ENCODE measurements around the gene RNASEH2B. TPM values are rescaled to one million over a fixed set of nuclear protein-coding genes. Genes with fewer than 3 reads are reported as not detected.

Gene RNASEH2B
- total RNA-seq, 1 donor from 2014 or later: 6.8 TPM

- DNase-seq (ENCODE audit: low spot score): no peak
- ATAC-seq: no peak
These were observed 4.3 kb upstream of the RNASEH2B start for GRCh38 chr13:50905256-50905655.

DNA sequence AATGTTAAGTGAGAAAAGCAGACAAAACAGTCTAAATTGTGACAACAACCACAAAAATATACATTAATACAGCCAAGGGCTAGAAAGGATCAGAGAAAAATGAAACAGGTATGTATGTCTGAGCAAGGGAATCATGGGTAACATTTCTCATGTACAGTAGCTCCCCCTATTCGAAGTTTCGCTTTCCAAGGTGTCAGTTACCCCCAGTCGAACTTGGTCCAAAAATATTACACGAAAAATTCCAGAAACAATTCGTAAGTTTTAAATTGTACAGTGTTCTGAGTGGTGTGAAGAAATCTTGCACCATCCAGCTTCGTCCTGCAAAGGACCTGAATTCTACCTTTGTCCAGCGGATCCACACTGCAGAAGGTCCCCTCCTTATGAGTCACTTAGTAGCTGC lies 1.8 kb upstream of the RNASEH2B start:
- no peak for ATAC-seq

GRCh38 chr13:50908371-50908770 lies 1.2 kb upstream of the RNASEH2B start:
- DNase-seq (ENCODE audit: low spot score) (no peak), ATAC-seq (no peak)

More for the DNA sequence above, 1.8 kb upstream of the RNASEH2B start:
- no peak for DNase-seq (ENCODE audit: low spot score)

- ATAC-seq (peak; percentile 53), DNase-seq (ENCODE audit: low spot score) (no peak)
These were observed 854 bp downstream of the RNASEH2B start for GRCh38 chr13:50910485-50910805.

- ATAC-seq (no peak), DNase-seq (ENCODE audit: low spot score) (no peak)
These were observed 1.6 kb downstream of the RNASEH2B start for GRCh38 chr13:50911081-50911631.

DNA sequence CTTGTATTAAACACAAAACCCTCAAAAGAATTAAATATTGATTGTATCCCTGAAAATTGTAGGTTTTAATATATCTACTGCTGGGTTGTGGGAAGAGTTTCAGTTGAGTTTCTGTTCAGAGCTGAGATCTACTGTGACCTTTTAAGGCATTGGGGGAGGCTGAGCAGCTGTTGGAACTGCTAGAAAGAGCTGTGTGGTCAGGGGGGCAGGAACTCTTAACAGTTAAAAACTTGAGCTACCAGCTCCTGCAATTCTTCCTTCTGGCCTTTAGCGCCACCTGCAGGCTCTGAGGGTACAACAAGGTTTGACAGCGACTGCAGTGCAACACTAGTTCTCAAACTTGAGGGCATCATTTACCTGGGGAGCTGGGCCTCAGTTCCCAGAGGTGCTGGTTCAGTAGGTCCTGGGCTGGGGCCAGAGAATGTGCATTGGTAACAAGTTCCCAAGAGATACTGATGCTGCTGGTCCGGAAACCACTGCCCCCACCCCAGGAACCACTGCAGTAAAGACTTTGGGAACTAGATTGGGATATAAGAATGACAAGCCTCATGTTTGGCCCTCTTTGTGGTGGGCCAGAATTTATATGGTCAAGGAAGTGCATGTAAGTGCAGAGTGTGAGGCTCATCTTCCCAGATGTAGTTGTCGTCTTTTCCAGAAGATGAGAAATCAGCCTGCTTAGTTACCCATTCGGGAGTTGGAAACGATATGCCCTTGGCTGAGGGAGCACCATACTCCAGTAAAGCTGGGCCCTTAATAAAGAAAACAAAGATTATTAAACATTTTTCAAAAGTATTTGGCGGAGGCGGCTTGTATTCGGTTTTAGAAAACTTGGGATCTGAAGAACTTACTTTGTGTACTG lies 2.6 kb downstream of the RNASEH2B start:
- ATAC-seq (peak; percentile 48), DNase-seq (ENCODE audit: low spot score) (peak; percentile 76)

DNA sequence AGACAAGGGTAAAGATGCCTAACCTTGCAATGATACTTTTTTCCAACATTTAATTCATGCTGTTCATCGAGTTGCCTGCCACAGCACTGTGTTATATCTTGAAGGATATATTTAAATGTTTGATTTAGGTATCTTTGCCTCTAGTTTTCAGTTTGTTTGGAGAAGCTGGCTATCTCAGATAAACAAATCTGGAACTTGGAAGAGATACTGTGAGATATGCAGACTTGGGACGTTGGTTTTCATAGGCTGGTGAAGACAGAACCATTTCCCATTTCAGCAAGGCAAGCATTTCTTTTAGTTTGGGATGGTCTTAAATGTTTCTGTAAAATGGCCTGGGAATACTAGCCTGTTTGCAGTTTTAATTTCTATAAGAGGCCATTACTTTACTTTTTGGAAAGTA lies 3.3 kb downstream of the RNASEH2B start:
- DNase-seq (ENCODE audit: low spot score): no peak
- no peak for ATAC-seq

DNA sequence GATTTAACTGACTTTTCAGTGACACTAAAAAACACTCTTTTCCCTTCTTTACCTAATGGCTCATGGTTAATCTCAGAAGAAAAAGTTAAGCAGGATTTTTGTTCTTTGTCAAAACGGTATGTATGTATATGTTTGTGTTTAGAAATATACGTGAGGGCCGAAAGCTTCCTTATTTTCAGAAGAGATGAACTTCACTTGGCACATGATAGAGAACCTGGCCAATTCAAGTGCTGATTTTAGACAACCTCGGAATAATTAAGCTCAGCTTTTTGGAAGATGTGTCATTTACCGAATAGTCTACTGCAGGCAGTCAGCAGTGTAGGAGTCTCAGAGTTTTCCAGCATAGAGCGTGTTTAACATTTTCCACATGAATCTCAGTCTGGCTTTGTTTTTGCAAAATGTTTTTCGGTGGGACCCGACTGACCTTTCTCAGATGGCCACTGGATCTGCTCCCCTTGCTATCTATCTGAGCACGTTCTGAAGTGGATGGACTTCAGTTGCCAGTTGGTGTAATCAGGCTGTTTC lies 4.6 kb downstream of the RNASEH2B start:
- DNase-seq (ENCODE audit: low spot score): no peak
- ATAC-seq: no peak

GRCh38 chr13:50914848-50915247 lies 5.3 kb downstream of the RNASEH2B start:
- ATAC-seq (no peak), DNase-seq (ENCODE audit: low spot score) (no peak)

- DNase-seq (ENCODE audit: low spot score) (no peak), ATAC-seq (no peak)
These were observed 6.0 kb downstream of the RNASEH2B start for GRCh38 chr13:50915565-50915964.

- ATAC-seq: peak; percentile 44
- DNase-seq (ENCODE audit: low spot score): no peak
These were observed 7.2 kb downstream of the RNASEH2B start for GRCh38 chr13:50916701-50917184.

DNA sequence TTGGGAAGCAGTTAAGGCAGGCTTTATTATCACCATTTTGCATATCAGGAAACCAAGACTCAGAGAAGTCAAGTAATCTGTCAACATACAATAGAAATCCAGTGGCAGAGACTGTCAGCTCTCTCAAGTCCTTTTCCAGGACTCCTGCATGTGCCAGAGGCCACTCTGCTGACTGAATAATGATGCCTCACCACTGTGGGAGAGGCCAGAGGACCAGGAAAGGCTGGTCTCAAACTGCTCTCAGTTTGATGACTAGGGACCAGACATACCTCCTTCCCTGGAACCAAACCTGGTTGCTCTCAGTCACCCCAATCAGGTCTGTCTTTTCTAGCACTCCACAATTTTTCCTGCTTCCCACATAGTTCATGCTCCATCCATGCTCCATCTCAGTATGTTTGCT lies 8.0 kb downstream of the RNASEH2B start:
- no peak for ATAC-seq
- no peak for DNase-seq (ENCODE audit: low spot score)

DNA sequence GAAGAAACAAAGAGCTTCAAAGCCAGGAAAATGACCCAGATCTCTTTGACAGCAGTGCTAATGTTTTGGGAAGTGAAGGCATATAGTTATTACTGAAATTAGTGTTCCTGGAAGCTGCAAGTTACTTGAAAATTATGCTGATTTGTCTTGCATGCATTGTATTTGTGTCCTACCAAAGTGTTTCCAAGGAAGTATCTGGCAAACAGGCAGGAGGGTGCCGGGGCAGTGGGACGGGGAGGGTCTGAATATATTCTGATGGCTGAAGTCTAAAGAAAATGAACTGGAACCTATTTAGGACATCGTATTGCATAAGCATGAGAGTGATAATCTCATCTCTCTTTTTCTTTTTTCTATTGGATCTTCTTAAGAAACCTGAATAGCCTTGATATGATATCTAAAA lies 9.0 kb downstream of the RNASEH2B start:
- DNase-seq (ENCODE audit: low spot score): no peak
- no peak for ATAC-seq

- ATAC-seq: no peak
- DNase-seq (ENCODE audit: low spot score): no peak
These were observed 9.7 kb downstream of the RNASEH2B start for GRCh38 chr13:50919277-50919676.

DNA sequence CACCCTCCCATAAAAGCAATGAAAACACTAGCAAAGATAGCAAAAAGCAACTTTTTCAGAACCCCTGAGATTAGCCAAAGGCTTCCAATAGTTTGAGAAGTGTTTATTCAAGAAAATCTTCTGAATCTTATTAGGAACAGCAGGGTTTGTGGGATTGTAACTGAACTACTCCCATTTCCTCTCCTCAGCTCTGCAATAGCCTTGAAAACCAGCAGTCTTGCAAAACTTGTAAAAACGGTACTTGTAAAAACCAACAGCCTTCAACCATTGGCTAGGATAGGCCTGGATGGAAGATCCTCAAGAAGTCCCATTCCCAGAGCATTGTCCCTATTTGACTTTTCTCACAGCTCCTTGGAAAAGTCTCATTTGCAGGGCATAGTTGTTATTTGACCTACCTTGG lies 12.1 kb downstream of the RNASEH2B start:
- ATAC-seq (no peak), DNase-seq (ENCODE audit: low spot score) (no peak)

GRCh38 chr13:50923272-50923671 lies 13.7 kb downstream of the RNASEH2B start:
- ATAC-seq (no peak), DNase-seq (ENCODE audit: low spot score) (no peak)

GRCh38 chr13:50924025-50924424 lies 14.4 kb downstream of the RNASEH2B start:
- DNase-seq (ENCODE audit: low spot score) (no peak), ATAC-seq (no peak)

GRCh38 chr13:50927701-50928100 lies 18.1 kb downstream of the RNASEH2B start:
- DNase-seq (ENCODE audit: low spot score): no peak
- ATAC-seq: no peak

- DNase-seq (ENCODE audit: low spot score): no peak
These were observed 18.5 kb downstream of the RNASEH2B start for GRCh38 chr13:50928102-50928501.

DNA sequence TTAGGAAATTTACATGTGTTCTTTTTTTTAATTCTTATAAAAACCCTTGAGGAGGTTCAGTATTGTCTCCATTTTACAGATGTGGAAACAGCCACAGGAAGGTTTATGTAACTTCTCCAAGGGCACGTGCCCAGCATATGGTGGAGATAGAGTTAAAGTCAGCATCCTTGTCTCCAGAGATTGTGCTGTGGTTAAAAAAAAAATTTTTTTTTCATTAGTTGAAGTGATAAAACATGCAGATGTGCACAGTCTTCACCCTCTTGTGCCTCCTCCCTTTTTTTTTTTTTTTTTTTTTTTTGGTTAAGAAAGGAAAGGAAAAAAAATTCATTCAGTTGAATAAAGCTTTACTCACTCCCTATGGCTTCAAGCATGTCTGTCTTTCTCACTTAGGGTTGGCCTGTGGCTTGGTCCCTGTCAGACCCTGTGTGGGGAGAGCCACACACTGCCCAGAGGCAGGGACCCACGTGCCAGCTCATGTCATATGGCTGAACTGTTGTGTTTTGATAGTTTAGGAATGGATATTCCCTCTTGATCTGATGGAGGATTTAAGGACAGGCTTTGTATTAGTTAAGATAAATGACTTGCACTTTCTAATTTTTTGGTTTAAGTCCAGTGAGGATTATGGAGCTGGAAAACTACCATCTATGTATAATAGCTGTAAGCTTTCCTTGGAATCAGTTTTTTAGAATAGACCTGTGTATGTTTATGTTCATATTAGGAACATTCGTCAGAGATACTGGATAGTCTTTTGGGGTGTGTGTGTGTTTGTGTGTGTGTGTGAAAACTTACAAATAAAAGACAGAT lies 19.3 kb downstream of the RNASEH2B start:
- ATAC-seq: no peak
- no peak for DNase-seq (ENCODE audit: low spot score)

More at GRCh38 chr13:50928102-50928501, 18.5 kb downstream of the RNASEH2B start:
- no peak for ATAC-seq

DNA sequence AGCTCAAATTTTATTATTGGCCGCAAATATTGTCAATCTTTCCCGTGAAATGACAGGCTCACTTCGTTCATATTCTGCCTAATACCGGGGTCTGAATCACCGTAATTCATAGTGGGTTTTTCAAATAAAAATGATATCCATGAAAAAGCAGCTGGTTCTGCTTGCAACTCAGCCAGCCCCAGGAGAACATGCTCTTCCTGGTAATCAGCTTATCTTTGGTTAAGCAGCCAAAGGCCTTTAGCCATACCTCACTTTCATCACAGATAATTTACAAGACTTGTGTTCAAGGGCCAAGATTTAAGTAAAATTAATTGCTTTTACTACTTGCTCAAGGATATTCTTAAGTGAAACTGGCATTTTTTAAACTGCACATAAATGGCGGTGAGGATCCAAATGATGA lies 22.5 kb downstream of the RNASEH2B start:
- no peak for ATAC-seq
- DNase-seq (ENCODE audit: low spot score): no peak

Data from left lobe of liver (tissue), 2 donors.